Measurements from ENCODE around the gene HTD2. TPM values are rescaled to one million over a fixed set of nuclear protein-coding genes. Genes with fewer than 3 reads are reported as not detected.

HTD2 gene
- total RNA-seq, 1 experiment from 2014 or later = 11.4 TPM

GRCh38 chr3:58332575-58333188 is 26.4 kb downstream of the HTD2 start, which contains the start of gene PXK (continued):
- TF ChIP-seq ARID4B (CRISPR knock-in tag; IDR thresholded peaks at IDR 0.05; ENCODE audit: borderline replicate concordance) (peak; percentile 61; the same call in 1 of the 2 replicates), ZNF317 (CRISPR knock-in tag; IDR thresholded peaks at IDR 0.05; ENCODE audit: borderline replicate concordance, low read depth) (peak; percentile 8; the same call in 1 of the 2 replicates), SMAD3 (CRISPR knock-in tag; IDR thresholded peaks at IDR 0.05; ENCODE audit: borderline replicate concordance) (no peak), CBFB (CRISPR knock-in tag; IDR thresholded peaks at IDR 0.05; ENCODE audit: low read depth) (peak; percentile 88), AFF4 (CRISPR knock-in tag; IDR thresholded peaks at IDR 0.05; ENCODE audit: borderline replicate concordance) (no peak), ZBTB21 (CRISPR knock-in tag; IDR thresholded peaks at IDR 0.05; ENCODE audit: borderline replicate concordance) (peak; percentile 37; the same call in 1 of the 2 replicates), TEAD1 (CRISPR knock-in tag; IDR thresholded peaks at IDR 0.05) (peak; percentile 73), ZNF423 (CRISPR knock-in tag; IDR thresholded peaks at IDR 0.05) (no peak), HMGXB4 (CRISPR knock-in tag; IDR thresholded peaks at IDR 0.05) (peak; percentile 85), ZNF425 (CRISPR knock-in tag; conservative IDR thresholded peaks at IDR 0.05) (no peak), IRF2 (CRISPR knock-in tag; IDR thresholded peaks at IDR 0.05; ENCODE audit: borderline replicate concordance, low read depth) (no peak), PRRX2 (CRISPR knock-in tag; IDR thresholded peaks at IDR 0.05) (no peak), ETV6 (CRISPR knock-in tag; IDR thresholded peaks at IDR 0.05) (peak; percentile 70), ZNF512 (CRISPR knock-in tag; IDR thresholded peaks at IDR 0.05; ENCODE audit: borderline replicate concordance) (no peak), ZNF532 (CRISPR knock-in tag; IDR thresholded peaks at IDR 0.05; ENCODE audit: borderline replicate concordance) (no peak), TCF7 (CRISPR knock-in tag; IDR thresholded peaks at IDR 0.05; ENCODE audit: low read depth) (no peak; the same call in 1 of the 2 replicates), ZNF219 (CRISPR knock-in tag; IDR thresholded peaks at IDR 0.05; ENCODE audit: borderline replicate concordance) (no peak), USF2 (CRISPR knock-in tag; IDR thresholded peaks at IDR 0.05) (peak; percentile 59)
